Endothelial cell of hepatic sinusoid (primary cell): ENCODE results near the gene MAGIX.

Source experiments
- in situ Hi-C: cut with HindIII; loops from 2 replicates; pipeline ENCODE4 v1.10.0; 2017; ENCODE audit warnings: low sequenced_read_pairs

Gene MAGIX

GRCh38 chrX:49179358-49179757 lies 16.8 kb downstream of the MAGIX start:
- in situ Hi-C loops, result no loop called here

GRCh38 chrX:49183701-49184281 lies 21.2 kb downstream of the MAGIX start:
- in situ Hi-C loops, result no loop called here

GRCh38 chrX:49184294-49185281 lies 22.0 kb downstream of the MAGIX start:
- in situ Hi-C loops, result no loop called here

- in situ Hi-C loops, result no loop called here
These were observed 23.8 kb downstream of the MAGIX start, which contains the start of gene PRICKLE3 for GRCh38 chrX:49186125-49187027. PRICKLE3 (minus strand) TSS chrX:49186373; CDS start chrX:49186297, 76 bp downstream.

GRCh38 chrX:49187028-49187394 lies 24.5 kb downstream of the MAGIX start:
- in situ Hi-C loops, result no loop called here

GRCh38 chrX:49187526-49187925 lies 25.0 kb downstream of the MAGIX start:
- in situ Hi-C loops, result no loop called here

GRCh38 chrX:49188468-49189076 lies 26.0 kb downstream of the MAGIX start:
- in situ Hi-C loops, result no loop called here

GRCh38 chrX:49189606-49190005 lies 27.0 kb downstream of the MAGIX start:
- in situ Hi-C loops, result no loop called here

GRCh38 chrX:49190821-49191573 lies 28.4 kb downstream of the MAGIX start:
- in situ Hi-C loops, result no loop called here

- in situ Hi-C loops, result no loop called here
These were observed 29.0 kb downstream of the MAGIX start for GRCh38 chrX:49191574-49192011.

- in situ Hi-C loops, result no loop called here
These were observed 30.3 kb downstream of the MAGIX start for GRCh38 chrX:49192722-49193328.

- in situ Hi-C loops, result no loop called here
These were observed 31.0 kb downstream of the MAGIX start for GRCh38 chrX:49193542-49193964.

GRCh38 chrX:49197543-49198087 lies 35.1 kb downstream of the MAGIX start:
- in situ Hi-C loops, result no loop called here

- in situ Hi-C loops, result no loop called here
These were observed 36.2 kb downstream of the MAGIX start for GRCh38 chrX:49198540-49199314.

- in situ Hi-C loops, result no loop called here
These were observed 36.7 kb downstream of the MAGIX start for GRCh38 chrX:49199315-49199595.

GRCh38 chrX:49199906-49200771 lies 37.6 kb downstream of the MAGIX start, which contains the start of gene SYP:
SYP (minus strand) TSS chrX:49200193; CDS start chrX:49200186, 7 bp downstream.
- in situ Hi-C loops, result no loop called here

GRCh38 chrX:49202022-49202421 lies 39.5 kb downstream of the MAGIX start:
- in situ Hi-C loops, result no loop called here

GRCh38 chrX:49203536-49203935 lies 41.0 kb downstream of the MAGIX start:
- in situ Hi-C loops, result no loop called here
